ENCODE data around the gene MARCHF11.

MARCHF11 gene

GRCh38 chr5:16104961-16105360, 74.6 kb downstream of the MARCHF11 start:
- TF ChIP-seq ZFX (IDR thresholded peaks at IDR 0.05; ENCODE audit: borderline replicate concordance): no peak
- TF ChIP-seq, protein P1, sequence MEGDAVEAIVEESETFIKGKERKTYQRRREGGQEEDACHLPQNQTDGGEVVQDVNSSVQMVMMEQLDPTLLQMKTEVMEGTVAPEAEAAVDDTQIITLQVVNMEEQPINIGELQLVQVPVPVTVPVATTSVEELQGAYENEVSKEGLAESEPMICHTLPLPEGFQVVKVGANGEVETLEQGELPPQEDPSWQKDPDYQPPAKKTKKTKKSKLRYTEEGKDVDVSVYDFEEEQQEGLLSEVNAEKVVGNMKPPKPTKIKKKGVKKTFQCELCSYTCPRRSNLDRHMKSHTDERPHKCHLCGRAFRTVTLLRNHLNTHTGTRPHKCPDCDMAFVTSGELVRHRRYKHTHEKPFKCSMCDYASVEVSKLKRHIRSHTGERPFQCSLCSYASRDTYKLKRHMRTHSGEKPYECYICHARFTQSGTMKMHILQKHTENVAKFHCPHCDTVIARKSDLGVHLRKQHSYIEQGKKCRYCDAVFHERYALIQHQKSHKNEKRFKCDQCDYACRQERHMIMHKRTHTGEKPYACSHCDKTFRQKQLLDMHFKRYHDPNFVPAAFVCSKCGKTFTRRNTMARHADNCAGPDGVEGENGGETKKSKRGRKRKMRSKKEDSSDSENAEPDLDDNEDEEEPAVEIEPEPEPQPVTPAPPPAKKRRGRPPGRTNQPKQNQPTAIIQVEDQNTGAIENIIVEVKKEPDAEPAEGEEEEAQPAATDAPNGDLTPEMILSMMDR (IDR thresholded peaks at IDR 0.05): no peak
- no peak overlapping the region for H3K27ac ChIP-seq

- no peak overlapping the region for H3K27ac ChIP-seq
Observed at GRCh38 chr5:16095612-16096011, 84.0 kb downstream of the MARCHF11 start.

GRCh38 chr5:16090270-16090669, 89.3 kb downstream of the MARCHF11 start:
- TF ChIP-seq, protein P1 (IDR thresholded peaks at IDR 0.05): no peak
- TF ChIP-seq ZFX (IDR thresholded peaks at IDR 0.05; ENCODE audit: borderline replicate concordance): no peak
- H3K27ac ChIP-seq: no peak overlapping the region

More at GRCh38 chr5:16095612-16096011, 84.0 kb downstream of the MARCHF11 start:
- no peak for TF ChIP-seq ZFX (IDR thresholded peaks at IDR 0.05; ENCODE audit: borderline replicate concordance)
- TF ChIP-seq, protein P1 (IDR thresholded peaks at IDR 0.05): no peak

GRCh38 chr5:16082982-16083381, 96.6 kb downstream of the MARCHF11 start:
- no peak for TF ChIP-seq ZFX (IDR thresholded peaks at IDR 0.05; ENCODE audit: borderline replicate concordance)
- TF ChIP-seq, protein P1 (IDR thresholded peaks at IDR 0.05): no peak
- no peak overlapping the region for H3K27ac ChIP-seq

DNA sequence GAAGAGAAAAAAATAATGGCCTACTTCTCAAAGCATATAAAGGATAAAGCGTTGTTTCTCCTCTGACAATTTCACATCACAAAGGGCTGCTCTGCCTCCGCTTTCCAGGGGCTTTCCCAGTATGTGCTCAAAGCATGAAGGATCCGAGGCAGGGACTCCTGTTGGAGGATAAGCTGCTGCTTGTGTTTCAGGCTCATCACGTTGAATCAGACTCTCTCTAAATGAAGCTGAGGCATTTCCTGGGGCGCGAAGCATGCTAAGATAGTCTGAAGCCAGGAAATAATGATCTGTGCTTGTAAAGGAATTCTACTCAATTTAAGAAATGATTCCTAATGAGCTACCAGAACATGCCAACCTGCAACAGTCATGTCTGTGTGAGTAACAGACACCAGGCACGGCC, 97.5 kb downstream of the MARCHF11 start:
- no peak for TF ChIP-seq ZFX (IDR thresholded peaks at IDR 0.05; ENCODE audit: borderline replicate concordance)
- TF ChIP-seq, protein P1 (IDR thresholded peaks at IDR 0.05): no peak
- H3K27ac ChIP-seq: no peak overlapping the region

DNA sequence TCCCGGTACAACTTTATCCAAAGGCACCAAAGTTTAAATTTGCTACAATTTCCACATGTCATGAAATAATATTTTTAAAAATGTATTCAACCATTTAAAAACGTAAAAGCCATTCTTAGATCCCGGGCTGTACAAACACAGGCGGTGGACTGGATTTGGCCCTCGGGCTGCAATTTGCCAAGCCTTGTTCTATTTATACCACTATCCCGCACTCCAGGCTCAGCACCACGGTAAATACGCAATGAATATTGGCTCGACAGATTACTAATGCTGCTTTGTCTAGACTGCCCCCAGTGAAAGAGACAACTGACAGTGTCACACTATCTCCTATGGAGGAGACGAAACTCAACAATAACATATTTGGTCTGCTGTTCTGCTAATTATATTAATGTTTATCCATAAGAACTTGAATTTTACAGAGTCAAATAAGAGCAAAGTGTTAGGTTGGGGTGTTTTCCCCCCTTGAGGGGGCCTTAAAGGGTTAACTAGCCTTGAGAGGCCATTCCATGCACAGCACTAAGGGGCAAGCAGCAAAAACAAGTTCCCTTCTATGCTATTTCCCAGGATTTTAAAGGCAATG, 98.1 kb downstream of the MARCHF11 start:
- TF ChIP-seq, protein P1 (IDR thresholded peaks at IDR 0.05): no peak
- no peak for TF ChIP-seq ZFX (IDR thresholded peaks at IDR 0.05; ENCODE audit: borderline replicate concordance)
- no peak overlapping the region for H3K27ac ChIP-seq

DNA sequence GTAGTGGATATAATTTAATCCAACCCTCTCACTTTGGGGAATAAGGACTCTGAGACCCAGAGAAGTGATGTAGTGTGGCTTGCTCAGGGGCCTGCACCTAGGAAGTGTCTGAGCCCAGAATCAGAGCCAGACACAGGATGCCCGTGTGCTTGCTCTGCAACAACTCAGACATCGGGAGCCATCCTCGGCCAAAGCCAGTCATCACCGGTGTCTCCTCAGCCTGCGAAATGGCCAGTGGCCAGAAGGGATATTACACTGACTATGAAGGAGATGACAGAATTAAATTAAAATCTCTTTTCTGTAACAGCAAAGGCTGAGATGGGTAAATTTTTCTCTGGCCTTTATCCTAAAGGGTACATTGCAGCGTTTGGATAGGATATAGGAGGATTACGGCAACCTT, 102.9 kb downstream of the MARCHF11 start:
- TF ChIP-seq ZFX (IDR thresholded peaks at IDR 0.05; ENCODE audit: borderline replicate concordance): no peak
- TF ChIP-seq, protein P1 (IDR thresholded peaks at IDR 0.05): no peak
- no peak overlapping the region for H3K27ac ChIP-seq
